ENCODE measurements around the gene ERRFI1.

Gene ERRFI1

DNA sequence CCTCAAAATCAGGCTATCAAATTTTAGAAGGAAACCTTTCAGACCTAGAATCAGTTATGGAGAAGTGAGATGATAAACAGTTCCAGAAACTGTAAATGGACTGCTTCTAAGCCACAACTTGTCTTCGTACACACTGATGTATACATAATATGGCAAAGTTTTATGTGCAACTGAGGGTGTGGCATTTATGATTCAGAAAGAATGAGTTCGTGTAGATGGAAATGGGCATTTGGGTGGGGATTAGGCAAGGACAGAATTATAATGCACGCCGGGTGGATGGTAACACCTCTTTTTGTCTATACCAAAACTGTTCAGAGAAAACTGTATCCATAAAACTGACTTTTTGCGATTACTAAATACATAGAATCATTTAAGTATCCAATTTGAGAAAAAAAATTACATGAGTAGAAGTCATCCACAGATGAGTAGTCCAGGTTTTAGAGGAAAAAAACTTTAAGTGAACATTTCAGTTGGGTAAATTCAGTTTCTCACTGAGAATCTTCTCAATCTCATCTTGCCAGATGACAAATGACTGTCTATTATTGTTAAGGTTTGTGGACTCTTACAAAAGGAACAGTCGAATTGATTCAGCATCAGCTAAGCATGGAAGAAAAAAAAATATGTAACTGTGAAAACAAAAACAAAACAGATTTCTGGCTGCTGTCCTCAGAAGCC lies 22.5 kb downstream of the ERRFI1 start:
- DNase-seq: no peak

DNA sequence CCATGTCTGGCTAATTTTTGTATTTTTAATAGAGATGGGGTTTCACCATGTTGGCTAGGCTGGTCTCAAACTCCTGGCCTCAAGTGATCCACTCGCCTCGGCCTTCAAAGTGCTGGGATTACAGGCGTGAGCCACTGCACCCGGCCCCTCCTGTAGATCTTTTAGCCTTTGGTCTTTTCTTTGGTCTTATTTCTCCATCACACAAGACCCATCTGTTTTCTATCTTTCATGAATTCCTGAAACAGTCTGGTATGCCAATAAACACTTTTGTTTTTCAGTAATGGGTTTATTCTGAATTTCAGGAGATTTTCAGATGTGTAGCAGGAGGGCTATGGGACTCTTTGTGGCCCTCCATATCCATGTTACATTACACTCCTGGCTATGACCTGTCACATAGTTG lies 23.2 kb downstream of the ERRFI1 start:
- DNase-seq: no peak

DNA sequence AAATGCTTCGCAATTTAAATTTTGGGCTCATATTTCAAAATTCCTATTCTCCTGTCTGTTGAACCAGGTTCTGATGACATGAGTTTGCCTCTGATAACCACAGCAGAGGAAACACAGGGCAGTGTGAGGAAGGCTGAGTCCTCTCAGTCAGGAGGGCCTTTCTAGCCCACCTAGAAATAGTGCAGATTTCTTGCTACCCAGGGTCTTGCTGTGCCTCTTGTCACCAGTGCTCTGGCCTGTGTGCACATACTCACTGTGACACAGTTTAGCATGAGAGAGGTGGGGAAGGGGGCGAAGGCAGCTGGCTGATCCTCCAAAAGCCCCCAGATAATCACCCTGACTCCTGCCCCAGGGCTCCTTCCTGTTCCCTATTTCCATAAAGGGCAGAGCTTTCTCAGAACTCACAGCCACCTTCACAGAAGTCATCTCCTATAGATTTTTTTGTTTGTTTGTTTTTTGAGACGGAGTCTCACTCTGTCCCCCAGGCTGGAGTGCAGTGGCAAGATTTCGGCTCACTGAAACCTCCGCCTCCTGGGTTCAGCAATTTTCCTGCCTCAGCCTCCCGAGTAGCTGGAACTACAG lies 23.7 kb downstream of the ERRFI1 start:
- no peak for DNase-seq

DNA sequence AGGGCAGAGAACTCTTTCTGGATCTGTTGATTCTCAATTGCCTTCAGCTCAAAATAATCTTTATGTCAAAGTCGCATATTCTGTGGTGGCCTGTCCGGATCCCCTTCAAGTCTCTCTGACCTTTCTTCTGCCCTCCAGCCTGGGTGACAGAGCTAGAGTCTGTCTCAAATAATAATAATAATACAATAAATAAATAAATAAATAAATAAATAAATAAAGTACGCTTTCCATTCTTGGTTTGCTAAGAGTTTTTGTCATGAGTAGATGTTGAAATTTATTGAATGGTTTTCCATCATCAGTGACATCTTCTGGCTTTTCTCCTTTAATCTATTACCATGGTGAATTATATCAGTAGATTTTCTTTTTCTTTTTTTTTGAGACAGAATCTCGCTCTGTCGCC lies 30.7 kb downstream of the ERRFI1 start:
- DNase-seq: no peak

DNA sequence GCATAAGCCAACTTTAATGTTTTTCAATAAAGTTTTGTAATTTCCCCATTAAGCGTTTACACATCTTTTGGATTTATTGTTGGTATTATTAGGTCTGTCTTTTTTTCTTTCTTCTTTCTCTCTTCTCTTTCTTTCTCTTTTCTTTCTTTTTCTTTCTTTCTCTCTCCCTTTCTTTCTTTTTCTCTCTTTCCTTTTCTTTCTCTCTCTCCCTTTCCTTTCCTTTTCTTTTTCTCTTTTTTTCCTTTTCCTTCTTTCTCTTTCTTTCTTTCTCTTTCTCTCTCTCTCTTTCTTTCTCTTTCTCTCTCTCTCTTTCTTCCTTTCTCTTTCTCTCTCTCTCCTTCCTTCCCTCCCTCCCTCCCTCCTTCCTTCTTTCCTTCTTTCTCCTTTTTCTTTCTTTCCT lies 31.3 kb downstream of the ERRFI1 start:
- DNase-seq: no peak

DNA sequence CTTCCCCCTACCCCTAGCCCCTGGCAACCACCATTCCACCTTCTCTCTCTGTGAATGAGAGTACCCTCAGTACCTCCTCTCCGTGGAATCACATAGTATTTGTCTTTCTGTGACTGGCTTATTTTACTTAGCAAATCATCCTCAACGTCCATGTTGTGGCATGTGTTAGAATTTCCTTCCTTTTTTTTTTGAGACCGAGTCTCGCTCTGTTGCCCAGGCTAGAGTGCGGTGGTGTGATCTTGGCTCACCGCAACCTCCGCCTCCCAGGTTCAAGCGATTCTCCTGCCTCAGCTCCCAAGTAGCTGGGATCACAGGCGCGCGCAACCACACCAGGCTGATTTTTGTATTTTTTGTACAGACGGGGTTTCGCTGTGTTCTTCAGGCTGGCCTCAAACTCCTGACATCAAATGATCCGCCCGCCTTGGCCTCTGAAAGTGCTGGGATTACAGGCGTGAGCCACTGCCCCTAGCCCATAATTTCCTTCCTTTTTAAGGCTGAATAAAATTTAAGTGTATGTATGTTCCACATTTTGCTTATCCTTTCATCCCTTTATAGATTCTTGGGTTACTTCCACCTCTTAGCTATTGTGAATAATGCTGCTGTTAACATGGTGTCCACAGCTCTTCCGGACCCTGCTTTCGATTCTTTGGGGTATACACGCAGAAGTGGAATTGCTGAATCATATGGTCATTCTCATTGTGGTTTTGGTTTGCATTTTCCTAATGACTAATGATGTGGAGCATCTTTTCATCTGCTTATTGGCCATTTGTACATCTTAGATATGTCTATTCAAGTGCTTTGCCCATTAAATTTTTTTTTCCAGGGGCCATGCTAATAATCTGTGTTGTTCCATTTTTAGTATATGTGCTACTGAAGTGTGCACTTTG lies 32.3 kb downstream of the ERRFI1 start:
- no peak for DNase-seq

DNA sequence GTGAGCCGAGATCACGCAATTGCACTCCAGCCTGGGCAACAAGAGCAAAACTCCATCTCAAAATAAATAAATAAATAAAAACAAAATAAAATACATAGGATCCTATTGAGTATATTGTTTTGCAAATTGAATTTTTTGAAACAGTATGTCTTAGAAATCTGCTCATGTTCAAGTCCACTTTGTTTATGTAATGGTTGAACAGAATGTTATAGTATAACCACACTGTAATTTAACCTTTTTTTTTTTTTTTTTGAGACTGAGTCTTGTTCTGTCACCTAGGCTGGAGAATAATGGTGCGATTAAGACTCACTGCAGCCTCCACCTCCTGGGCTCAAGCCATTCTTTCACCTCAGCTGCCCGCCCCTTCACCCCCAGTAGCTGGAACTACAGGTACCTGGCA lies 33.2 kb downstream of the ERRFI1 start:
- no peak for DNase-seq

DNA sequence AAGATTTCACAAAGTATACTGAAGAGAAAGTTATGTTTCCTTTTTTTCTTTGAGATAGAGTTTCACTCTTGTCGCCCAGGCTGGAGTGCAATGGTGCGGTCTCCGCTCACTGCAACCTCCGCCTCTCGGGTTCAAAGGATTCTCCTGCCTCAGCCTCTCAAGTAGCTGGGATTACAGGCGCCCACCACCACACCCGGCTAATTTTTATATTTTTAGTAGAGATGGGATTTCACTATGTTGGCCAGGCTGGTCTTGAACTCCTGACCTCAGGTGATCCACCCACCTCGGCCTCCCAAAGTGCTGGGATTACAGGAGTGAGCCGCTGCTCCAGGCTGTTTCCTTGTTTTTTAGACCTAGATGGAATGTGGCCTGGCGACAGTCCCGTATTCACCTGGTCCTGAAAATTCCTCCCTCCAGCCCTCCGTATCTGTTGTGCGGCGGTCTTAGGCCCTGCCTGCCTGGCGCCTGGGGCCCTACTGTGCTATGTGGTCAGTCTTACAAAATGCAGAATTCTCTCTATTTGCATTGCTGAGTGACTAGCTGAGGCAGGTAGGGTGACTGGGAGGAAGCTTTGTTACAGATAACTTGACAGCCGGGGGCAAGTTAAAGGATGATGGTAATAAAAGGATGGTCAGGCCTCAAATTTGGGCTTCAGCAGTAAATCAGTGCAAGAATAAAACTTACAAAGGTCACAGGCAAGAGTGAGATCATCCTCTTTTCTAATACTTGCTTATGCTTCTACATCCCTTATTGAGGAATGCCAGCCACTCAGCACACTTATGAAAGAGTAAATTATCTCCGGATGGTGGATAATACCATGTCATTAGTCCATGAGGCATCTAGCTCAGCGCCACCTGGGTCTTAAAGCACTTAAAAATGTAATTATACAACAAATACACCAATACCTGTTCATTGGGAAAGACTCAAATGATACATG lies 34.3 kb downstream of the ERRFI1 start:
- DNase-seq: no peak

DNA sequence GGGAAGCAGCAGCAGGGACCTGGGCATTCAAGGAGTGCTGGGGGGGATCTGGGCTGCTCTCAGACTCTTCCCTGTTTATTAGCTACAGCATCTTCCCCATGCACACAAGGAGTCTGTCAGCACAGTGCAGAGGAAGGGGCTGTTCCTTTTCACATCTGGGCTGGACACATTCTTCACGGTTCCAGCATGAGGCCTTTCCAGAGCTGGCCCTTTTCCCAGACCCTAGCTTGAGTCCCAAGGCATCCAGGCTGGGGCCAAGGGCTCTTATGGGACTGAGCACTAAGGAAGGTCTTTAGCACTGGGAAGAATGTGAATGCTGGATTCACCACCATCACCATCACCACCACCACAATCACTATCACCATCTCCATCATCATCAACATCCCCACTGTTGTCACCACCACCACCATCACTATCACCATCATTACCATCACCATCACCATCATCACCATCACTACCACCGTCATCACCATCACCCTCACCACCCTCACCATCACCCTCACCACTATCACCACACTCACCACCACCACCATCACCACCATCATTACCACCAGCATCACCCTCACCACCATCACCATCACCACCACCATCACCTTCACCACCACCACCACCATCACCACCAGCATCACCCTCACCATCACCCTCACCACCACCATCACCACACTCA lies 36.2 kb downstream of the ERRFI1 start:
- DNase-seq: no peak

DNA sequence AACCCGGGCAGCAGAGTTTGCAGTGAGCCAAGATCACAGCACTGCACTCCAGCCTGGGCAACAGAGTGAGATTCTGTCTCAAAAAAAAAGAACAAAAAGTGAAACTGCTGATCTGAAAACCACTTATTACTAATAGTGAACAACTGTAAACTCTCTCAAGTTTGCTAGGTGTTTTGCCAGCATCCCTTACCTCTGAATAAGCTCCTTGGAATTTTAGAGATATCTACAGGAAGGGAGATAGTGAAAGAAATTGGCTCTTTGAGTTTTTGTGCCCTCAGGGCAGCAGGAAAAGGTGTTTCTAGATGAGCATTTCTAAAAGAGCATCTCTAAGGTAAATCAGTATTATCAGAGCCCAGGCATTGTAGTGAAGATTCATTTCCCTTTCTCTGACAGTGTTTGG lies 37.5 kb downstream of the ERRFI1 start:
- no peak for DNase-seq

DNA sequence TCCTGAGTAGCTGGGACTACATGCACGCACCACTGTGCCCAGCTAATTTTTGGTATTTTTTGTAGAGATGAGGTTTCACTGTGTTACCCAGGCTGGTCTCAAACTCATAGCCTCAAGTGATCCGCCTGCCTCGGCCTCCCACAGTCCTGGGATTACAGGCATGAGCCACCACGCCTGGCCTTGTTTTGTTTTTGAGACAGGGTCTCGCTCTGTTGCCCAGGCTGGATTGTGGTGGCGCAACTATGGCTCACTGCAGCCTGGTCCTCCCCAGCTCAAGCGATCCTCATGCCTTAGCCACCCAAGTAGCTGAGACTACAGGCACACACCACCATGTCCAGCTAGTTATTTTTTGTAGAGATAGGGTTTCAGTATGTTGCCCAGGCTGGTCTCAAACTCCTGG lies 38.6 kb downstream of the ERRFI1 start:
- DNase-seq: no peak

DNA sequence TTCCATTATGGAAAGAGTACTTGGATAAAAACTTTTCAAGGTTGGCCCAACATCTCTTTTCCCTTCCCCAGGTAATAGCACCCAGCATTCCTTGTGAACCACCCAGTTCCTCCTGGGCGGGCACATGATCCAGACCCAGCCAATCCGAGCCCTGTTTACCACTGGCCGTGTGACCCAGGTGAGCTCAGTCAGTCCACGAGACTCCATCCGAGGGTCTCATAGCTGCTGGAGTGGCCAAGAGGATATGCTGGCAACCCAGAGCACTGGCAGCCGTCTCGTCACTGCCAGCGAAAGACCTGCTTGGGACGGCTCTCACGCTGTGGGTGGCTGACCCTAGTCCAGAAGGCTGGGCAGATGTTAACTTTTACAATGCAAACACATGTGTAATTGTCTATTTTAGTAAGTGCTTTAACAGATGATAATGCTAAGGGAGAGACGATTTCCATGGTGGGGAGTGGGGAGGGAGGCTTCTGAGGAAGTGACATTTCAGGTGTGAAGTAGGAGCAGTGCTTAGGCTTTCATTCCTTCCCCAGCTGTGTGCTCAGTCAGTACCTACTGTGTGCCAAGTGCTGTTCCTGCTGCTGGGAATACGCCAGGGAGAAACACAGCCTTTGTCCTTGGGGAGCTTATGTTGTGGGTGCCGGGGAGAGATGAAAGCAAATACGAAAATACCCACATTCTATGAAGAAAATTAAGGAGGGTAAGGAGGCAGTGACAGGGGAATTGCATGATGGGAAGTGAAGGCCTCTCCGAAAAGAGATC lies 40.1 kb downstream of the ERRFI1 start:
- DNase-seq: no peak

DNA sequence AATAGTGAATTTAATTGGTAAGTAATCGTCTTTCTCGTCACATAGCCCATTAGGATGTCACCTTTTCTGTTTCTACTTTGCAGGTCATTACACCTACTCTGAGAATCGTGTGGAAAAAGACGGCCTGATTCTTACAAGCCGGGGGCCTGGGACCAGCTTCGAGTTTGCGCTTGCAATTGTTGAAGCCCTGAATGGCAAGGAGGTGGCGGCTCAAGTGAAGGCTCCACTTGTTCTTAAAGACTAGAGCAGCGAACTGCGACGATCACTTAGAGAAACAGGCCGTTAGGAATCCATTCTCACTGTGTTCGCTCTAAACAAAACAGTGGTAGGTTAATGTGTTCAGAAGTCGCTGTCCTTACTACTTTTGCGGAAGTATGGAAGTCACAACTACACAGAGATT lies 41.3 kb downstream of the ERRFI1 start:
- DNase-seq: no peak

DNA sequence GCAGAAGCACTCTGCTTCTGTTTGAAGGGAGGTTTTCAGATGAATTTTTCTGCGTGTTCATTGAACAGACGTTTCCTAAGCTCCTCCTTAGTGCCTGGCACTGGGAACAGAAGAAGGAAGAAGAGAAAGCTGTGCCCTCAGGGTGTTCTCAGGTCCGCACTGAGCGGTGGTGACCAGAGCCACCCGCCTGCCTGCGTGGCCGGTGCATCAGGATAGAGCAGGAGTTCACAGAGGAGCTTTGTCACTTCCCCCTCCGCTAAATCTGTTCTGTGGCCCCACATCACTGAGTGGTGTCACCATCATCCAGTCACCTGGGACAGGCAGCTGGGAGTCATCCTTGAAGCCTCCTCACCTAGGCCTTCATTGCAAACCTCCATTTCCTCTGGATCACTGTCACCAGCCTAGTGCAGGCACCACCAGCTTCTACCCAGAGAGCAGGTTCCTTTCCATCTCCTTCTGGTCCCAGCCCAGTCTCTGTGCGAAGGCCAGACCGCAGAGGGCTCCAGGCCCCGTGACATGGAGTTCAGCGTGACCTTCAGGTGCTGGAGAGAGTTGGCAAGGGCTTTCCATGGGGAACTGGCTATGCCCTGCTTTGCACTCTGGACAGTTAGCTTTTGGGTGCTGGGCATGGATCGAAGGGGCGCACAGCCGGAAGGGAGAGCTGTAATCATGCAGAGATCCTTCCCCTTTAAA lies 42.9 kb downstream of the ERRFI1 start:
- DNase-seq: no peak

DNA sequence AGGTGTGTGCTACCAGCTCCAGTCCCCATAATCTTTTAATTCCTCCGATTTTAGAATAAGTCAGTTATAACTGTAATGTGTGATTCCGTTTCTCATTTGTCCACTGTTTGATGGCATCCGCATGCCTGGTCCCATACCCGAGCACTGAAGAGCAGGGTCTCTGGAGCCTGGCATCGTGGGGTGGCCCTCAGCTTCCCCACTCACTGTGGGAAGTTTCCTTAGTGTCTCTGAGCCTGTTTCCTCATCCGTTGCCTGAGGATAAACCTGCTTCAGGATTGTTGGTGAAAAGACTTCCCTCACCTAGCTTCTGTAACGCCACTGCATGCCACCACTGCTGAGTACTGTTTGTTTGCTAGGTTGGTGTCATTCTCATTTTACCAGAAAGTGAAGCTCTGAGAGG lies 45.1 kb downstream of the ERRFI1 start:
- no peak for DNase-seq

DNA sequence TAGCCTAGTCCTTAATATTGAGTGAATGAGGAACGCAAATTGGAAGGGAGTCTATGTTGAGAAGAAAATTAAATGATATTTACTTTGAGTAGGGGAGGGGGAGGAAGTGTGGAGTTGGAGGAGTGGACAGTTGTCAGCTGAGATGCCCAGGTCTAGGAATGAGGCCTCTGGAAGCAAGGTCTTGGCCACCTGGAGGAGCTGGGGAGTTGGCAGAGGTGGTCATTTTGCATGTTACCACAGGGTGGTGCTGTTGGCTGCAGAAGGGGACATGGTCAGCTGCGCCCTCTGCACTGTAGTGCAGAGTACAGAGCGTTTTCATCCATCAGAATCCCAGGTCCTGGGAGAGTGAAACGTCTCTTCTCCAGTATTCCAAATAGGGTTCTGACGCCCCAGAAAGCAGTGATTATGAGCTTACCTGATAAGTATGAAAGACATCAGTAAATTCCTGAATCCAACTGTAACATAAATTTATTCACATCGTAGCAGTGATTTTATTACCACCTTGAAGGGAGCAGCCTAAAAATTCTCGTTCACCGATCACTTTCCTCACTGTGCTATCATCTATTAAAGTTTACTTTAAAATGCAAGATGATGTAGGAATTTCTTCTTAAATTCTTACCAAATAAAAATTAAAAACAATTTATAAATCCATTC lies 50.8 kb downstream of the ERRFI1 start:
- no peak for DNase-seq

DNA sequence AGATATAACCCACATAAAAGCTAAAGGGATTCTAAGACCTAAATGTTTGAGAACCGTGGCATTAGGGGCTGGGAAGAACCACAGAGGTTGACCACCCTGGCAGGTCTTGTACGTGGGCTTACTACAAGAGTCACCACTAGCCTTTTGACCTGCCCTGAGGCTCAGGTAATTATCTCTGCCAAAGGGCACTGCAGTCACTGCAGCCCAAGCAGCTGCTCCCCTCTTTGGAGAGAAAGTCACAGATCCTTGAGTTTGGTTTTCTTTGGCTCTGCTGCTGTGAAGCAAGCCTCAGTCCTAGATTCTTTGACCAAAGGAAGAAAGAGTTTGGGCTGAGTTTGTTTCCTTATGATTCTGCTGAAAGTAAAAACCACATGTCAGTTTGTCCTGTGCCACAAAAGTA lies 53.0 kb downstream of the ERRFI1 start:
- DNase-seq: no peak

DNA sequence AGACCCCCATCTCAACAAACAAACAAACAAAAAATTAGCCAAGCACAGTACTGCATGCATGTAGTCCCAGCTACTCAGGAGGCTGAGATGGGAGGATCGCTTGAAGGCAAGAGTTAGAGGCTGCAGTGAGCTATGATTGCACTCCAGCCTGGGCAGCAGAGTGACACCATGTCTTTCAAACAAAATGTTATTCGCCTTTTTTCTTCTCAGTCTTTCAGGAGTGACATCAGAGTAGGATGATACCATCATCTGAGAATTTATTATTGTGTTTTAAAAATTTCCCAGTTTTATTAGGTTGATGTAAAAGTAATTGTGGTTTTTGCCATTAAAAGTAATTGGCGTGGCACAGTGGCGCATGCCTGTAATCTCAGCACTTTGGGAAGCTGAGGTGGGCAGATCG lies 53.8 kb downstream of the ERRFI1 start:
- no peak for DNase-seq

DNA sequence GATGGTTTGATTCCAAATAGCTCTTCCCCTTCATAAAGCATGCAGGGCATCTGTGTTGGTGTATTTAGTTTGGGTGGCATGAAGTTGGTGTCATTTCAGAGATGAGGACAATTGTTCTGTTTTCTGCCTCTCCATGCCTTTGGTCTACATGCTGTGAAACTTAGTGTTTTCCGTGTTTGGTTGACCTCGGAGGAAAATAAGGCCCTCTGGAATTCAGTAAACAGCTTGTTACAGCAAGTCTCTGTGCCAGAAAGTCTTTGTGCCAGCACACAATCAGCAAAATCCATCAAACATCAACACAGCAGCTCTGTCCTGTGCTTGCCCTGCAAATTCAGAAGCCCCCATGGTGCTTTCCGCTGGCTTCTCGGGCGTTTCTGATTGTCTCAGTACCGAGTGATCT lies 55.1 kb downstream of the ERRFI1 start:
- no peak for DNase-seq

DNA sequence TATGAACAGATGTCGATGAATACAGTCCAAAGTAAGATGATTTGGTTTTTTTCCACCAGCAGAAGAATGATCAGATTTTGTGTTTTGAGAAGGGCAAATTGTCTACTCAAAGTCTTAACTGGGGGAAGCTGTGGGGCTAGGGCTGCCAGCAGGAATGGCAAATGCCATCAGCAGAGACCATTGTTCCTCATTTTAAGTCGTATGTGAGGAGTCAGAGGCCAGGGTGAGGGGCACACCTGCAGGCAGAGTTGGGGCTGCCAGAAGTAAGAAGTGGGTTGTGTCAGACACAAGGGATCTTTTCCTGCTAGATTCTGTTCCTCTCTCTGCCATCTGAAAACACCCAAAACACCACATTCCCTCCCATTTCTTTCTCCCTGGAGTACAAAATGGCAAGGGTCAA lies 55.9 kb downstream of the ERRFI1 start:
- DNase-seq: no peak

DNA sequence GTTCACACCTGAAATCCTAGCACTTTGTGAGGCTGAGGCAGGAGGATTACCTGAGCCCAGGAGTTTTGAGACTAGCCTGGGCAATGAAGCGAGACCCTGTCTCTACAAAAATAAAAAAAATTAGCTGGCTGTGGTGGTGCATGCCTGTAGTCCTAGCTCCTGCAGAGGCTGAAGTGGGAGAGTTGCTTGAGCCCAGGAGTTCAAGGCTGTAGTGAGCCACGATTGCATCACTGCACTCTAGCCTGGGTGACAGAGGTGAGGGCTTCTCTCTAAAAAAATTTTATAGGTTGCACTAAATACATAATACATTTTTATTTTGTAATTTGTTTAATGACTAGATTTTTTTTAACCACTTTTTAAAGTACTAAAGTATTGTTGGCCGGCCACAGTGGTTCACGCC lies 58.5 kb downstream of the ERRFI1 start:
- DNase-seq: no peak
